ENCODE results near the gene C2orf78.

The C2orf78 gene

GRCh38 chr2:73838889-73839534 is 55.0 kb downstream of the C2orf78 start:
- DNase-seq: no peak

- DNase-seq: no peak
Measured at GRCh38 chr2:73839653-73840411, 55.8 kb downstream of the C2orf78 start.

GRCh38 chr2:73841912-73842738 is 58.1 kb downstream of the C2orf78 start:
- no peak for DNase-seq

GRCh38 chr2:73842739-73843019 is 58.7 kb downstream of the C2orf78 start:
- DNase-seq: no peak

- no peak for DNase-seq
Measured at GRCh38 chr2:73844087-73844486, 60.1 kb downstream of the C2orf78 start.

- no peak for DNase-seq
Measured at GRCh38 chr2:73850009-73850408, 66.0 kb downstream of the C2orf78 start.

- DNase-seq: no peak
Measured at GRCh38 chr2:73851274-73851673, 67.3 kb downstream of the C2orf78 start.

GRCh38 chr2:73852020-73852419 is 68.0 kb downstream of the C2orf78 start:
- DNase-seq: no peak

- no peak for DNase-seq
Measured at GRCh38 chr2:73855526-73855925, 71.5 kb downstream of the C2orf78 start.

- no peak for DNase-seq
Measured at GRCh38 chr2:73856214-73856613, 72.2 kb downstream of the C2orf78 start.

GRCh38 chr2:73859721-73860586 is 76.0 kb downstream of the C2orf78 start:
- peak; percentile 42 to 46 for DNase-seq

- DNase-seq: no peak
Measured at GRCh38 chr2:73862987-73863386, 79.0 kb downstream of the C2orf78 start.

All from stimulated activated CD4-positive, alpha-beta T cell treated with anti-CD3 and anti-CD28 coated beads, Interleukin-2, amount 100 ng/mL, for 24 hours (primary cell).